ENCODE results near the gene MAPKAPK3. TPM values are rescaled to one million over a fixed set of nuclear protein-coding genes. Genes with fewer than 3 reads are reported as not detected.

MAPKAPK3 gene
- total and polyA plus RNA-seq, 5 donors from 2014 or later, result 42.9 to 52.9 (median 48.9) TPM

- H3K27me3 ChIP-seq (ENCODE audit: control insufficient read depth, insufficient read depth, low read length), result no peaks in the 10 kb centered on the region
- no peaks in the 10 kb centered on the region for H3K9me3 ChIP-seq (ENCODE audit: control insufficient read depth in 2 of 2, low read length in 2 of 2)
- H3K4me1 ChIP-seq (ENCODE audit: control insufficient read depth, insufficient read depth, low read length, poor library complexity, severe bottlenecking), result peaks cover 93% of the 10 kb centered on the region
- H3K4me3 ChIP-seq (ENCODE audit: low read depth, low read length), result no peak overlapping the region
- DNase-seq (peak in 1 of 3 donors; percentile 12), ATAC-seq (ENCODE audit: low read depth in 2 of 2) (no peak)
- peak overlapping the region in 3 of 4 donors; percentile 48 for H3K4me3 Mint-ChIP-seq
- peaks cover 15 to 96% (median 70%) of the 10 kb centered on the region in 4 donors for H3K4me1 Mint-ChIP-seq
- peaks cover 22% of the 10 kb centered on the region for H3K36me3 Mint-ChIP-seq
- H3K27ac Mint-ChIP-seq, result peak overlapping the region in 2 of 3 donors; percentile 71 to 84
- peaks cover 11% of the 10 kb centered on the region for H3K36me3 ChIP-seq (ENCODE audit: control insufficient read depth, insufficient read depth, low read length)
- no peaks in the 10 kb centered on the region for H3K9me3 Mint-ChIP-seq
- no peaks in the 10 kb centered on the region for H3K27me3 Mint-ChIP-seq
- H3K27ac ChIP-seq (ENCODE audit: insufficient read depth, low read length, poor library complexity, severe bottlenecking), result no peak overlapping the region
These were observed 9.4 kb downstream of the MAPKAPK3 start for GRCh38 chr3:50626401-50626800.

DNA sequence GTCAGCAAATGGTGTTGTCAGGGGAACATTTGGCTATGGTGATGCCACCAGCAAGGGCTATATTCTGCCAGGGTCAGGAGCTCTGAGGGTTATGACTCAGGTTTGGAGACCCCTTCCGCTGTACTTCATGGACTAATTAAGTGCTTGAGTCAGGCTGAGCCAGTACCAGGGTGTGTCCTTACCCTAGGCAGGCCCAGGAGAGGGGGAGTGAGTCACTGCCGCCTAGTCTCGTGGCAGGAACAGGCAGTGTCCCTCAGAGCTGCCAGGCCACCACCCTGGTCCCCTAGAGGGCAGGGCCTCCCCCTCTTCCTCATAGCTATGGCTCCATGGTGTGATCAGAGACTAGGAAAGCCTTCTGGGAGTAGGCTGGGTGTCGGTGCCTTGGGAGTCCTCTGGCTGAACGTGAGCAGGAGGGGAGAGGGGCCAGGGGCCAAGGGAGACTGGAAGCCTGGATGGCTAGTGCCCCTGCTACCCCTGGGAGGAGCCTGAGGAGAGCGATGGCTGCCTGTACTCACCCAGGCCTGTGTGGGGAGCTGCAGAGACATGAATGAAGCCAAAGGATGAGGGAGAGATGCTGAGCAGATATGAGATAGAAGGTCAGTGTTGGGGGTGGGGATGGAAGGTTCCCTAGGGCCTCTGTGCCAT lies 10.6 kb downstream of the MAPKAPK3 start:
- H3K4me3 ChIP-seq (ENCODE audit: low read depth, low read length), result no peak overlapping the region
- Mint-ChIP-seq H3K36me3 (peaks cover 18% of the 10 kb centered on the region), H3K4me1 (peaks cover 21 to 97% (median 77%) of the 10 kb centered on the region in 4 donors), H3K27me3 (no peaks in the 10 kb centered on the region), H3K27ac (peak overlapping the region; percentile 35 to 83 (median 81)), H3K4me3 (peak overlapping the region in 3 of 4 donors; percentile 19 to 86 (median 24)), H3K9me3 (no peaks in the 10 kb centered on the region)
- peaks cover 96% of the 10 kb centered on the region for H3K4me1 ChIP-seq (ENCODE audit: control insufficient read depth, insufficient read depth, low read length, poor library complexity, severe bottlenecking)
- ATAC-seq (ENCODE audit: low read depth in 2 of 2), result peak in 1 of 2 donors; percentile 43
- DNase-seq, result no peak
- H3K36me3 ChIP-seq (ENCODE audit: control insufficient read depth, insufficient read depth, low read length), result peaks cover 6% of the 10 kb centered on the region
- no peak overlapping the region for H3K27ac ChIP-seq (ENCODE audit: insufficient read depth, low read length, poor library complexity, severe bottlenecking)
- no peaks in the 10 kb centered on the region for H3K27me3 ChIP-seq (ENCODE audit: control insufficient read depth, insufficient read depth, low read length)
- H3K9me3 ChIP-seq (ENCODE audit: control insufficient read depth in 2 of 2, low read length in 2 of 2), result no peaks in the 10 kb centered on the region

DNA sequence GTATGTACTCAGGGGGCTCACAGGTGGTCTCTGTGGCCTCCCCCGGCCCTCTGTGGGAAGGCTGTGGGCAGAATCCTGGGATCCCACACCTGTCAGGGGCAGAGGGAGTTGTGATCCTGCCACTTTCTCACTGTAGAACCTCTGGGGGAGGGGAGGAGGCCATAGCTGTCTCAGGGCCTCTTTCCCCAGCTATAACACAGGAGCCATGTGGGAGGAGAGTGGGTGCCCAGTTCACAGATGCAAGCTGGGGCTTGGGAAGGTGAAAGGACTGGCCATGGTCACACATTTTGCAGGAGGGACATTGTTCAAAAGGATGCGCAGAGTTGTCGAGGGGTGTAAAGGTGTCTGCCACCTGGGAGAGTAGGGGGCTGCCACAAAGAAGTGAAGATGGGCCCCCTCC lies 11.7 kb downstream of the MAPKAPK3 start:
- Histone ChIP-seq H3K27ac (ENCODE audit: insufficient read depth, low read length, poor library complexity, severe bottlenecking) (no peak overlapping the region), H3K9me3 (ENCODE audit: control insufficient read depth in 2 of 2, low read length in 2 of 2) (no peaks in the 10 kb centered on the region), H3K4me1 (ENCODE audit: control insufficient read depth, insufficient read depth, low read length, poor library complexity, severe bottlenecking) (peaks cover 93% of the 10 kb centered on the region), H3K27me3 (ENCODE audit: control insufficient read depth, insufficient read depth, low read length) (no peaks in the 10 kb centered on the region), H3K4me3 (ENCODE audit: low read depth, low read length) (no peak overlapping the region), H3K36me3 (ENCODE audit: control insufficient read depth, insufficient read depth, low read length) (peaks cover 2% of the 10 kb centered on the region)
- Mint-ChIP-seq H3K27me3 (no peaks in the 10 kb centered on the region), H3K9me3 (no peaks in the 10 kb centered on the region), H3K36me3 (peaks cover 19% of the 10 kb centered on the region), H3K4me3 (no peak overlapping the region), H3K4me1 (peaks cover 30 to 97% (median 78%) of the 10 kb centered on the region in 4 donors), H3K27ac (peak overlapping the region in 2 of 3 donors; percentile 54 to 83)
- DNase-seq (no peak), ATAC-seq (ENCODE audit: low read depth in 2 of 2) (no peak)

- no peaks in the 10 kb centered on the region for H3K27me3 Mint-ChIP-seq
- H3K9me3 Mint-ChIP-seq, result no peaks in the 10 kb centered on the region
- peak overlapping the region in 2 of 4 donors; percentile 19 to 31 for H3K4me3 Mint-ChIP-seq
- H3K27ac Mint-ChIP-seq, result peak overlapping the region in 2 of 3 donors; percentile 81 to 92
- H3K9me3 ChIP-seq (ENCODE audit: control insufficient read depth in 2 of 2, low read length in 2 of 2), result no peaks in the 10 kb centered on the region
- peaks cover 2% of the 10 kb centered on the region for H3K36me3 ChIP-seq (ENCODE audit: control insufficient read depth, insufficient read depth, low read length)
- no peak overlapping the region for H3K4me3 ChIP-seq (ENCODE audit: low read depth, low read length)
- peaks cover 81% of the 10 kb centered on the region for H3K4me1 ChIP-seq (ENCODE audit: control insufficient read depth, insufficient read depth, low read length, poor library complexity, severe bottlenecking)
- H3K27me3 ChIP-seq (ENCODE audit: control insufficient read depth, insufficient read depth, low read length), result no peaks in the 10 kb centered on the region
- DNase-seq, result no peak
- H3K27ac ChIP-seq (ENCODE audit: insufficient read depth, low read length, poor library complexity, severe bottlenecking), result peak overlapping the region; percentile 34
- peaks cover 26 to 92% (median 69%) of the 10 kb centered on the region in 4 donors for H3K4me1 Mint-ChIP-seq
- ATAC-seq (ENCODE audit: low read depth in 2 of 2), result no peak
- H3K36me3 Mint-ChIP-seq, result peaks cover 17% of the 10 kb centered on the region
These were observed 13.4 kb downstream of the MAPKAPK3 start for GRCh38 chr3:50630394-50630793.

GRCh38 chr3:50630877-50631276 lies 13.9 kb downstream of the MAPKAPK3 start:
- Mint-ChIP-seq H3K36me3 (peaks cover 17% of the 10 kb centered on the region), H3K9me3 (no peaks in the 10 kb centered on the region), H3K27me3 (no peaks in the 10 kb centered on the region), H3K27ac (peak overlapping the region; percentile 66 to 92 (median 81)), H3K4me3 (no peak overlapping the region), H3K4me1 (peaks cover 26 to 92% (median 69%) of the 10 kb centered on the region in 4 donors)
- Histone ChIP-seq H3K4me3 (ENCODE audit: low read depth, low read length) (no peak overlapping the region), H3K36me3 (ENCODE audit: control insufficient read depth, insufficient read depth, low read length) (peaks cover 2% of the 10 kb centered on the region), H3K4me1 (ENCODE audit: control insufficient read depth, insufficient read depth, low read length, poor library complexity, severe bottlenecking) (peaks cover 79% of the 10 kb centered on the region), H3K27me3 (ENCODE audit: control insufficient read depth, insufficient read depth, low read length) (no peaks in the 10 kb centered on the region), H3K9me3 (ENCODE audit: control insufficient read depth in 2 of 2, low read length in 2 of 2) (no peaks in the 10 kb centered on the region), H3K27ac (ENCODE audit: insufficient read depth, low read length, poor library complexity, severe bottlenecking) (no peak overlapping the region)
- no peak for DNase-seq
- ATAC-seq (ENCODE audit: low read depth in 2 of 2), result no peak

DNA sequence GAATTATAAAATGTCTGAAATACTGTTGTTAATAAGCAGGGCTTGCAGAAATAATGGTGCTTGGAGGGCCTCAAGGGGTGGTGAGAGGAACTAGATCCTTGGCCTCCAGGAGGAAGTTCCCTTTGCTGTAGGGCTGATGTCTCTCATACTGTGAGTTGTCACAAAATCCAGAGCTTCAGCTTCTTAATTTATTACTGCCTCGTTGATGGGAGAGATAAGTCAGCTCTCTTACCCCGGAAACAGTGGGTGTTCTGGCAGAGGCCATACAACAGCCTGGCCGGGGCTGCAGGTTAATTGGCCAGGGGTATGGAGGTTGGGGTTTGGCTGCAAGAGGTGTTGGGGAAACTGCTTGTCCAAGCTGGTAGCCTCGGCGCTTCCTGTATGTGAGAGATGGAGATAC lies 15.5 kb downstream of the MAPKAPK3 start:
- H3K27me3 ChIP-seq (ENCODE audit: control insufficient read depth, insufficient read depth, low read length), result no peaks in the 10 kb centered on the region
- Mint-ChIP-seq H3K4me3 (peak overlapping the region; percentile 35 to 73 (median 61)), H3K4me1 (peaks cover 33 to 92% (median 71%) of the 10 kb centered on the region in 4 donors), H3K27me3 (no peaks in the 10 kb centered on the region), H3K27ac (peak overlapping the region; percentile 81 to 92 (median 89)), H3K9me3 (no peaks in the 10 kb centered on the region), H3K36me3 (peaks cover 17% of the 10 kb centered on the region)
- H3K4me1 ChIP-seq (ENCODE audit: control insufficient read depth, insufficient read depth, low read length, poor library complexity, severe bottlenecking), result peaks cover 76% of the 10 kb centered on the region
- ATAC-seq (ENCODE audit: low read depth in 2 of 2) (peak; percentile 25 to 46), DNase-seq (no peak)
- no peaks in the 10 kb centered on the region for H3K9me3 ChIP-seq (ENCODE audit: control insufficient read depth in 2 of 2, low read length in 2 of 2)
- peak overlapping the region; percentile 7 for H3K4me3 ChIP-seq (ENCODE audit: low read depth, low read length)
- H3K27ac ChIP-seq (ENCODE audit: insufficient read depth, low read length, poor library complexity, severe bottlenecking), result no peak overlapping the region
- H3K36me3 ChIP-seq (ENCODE audit: control insufficient read depth, insufficient read depth, low read length), result peaks cover 2% of the 10 kb centered on the region

DNA sequence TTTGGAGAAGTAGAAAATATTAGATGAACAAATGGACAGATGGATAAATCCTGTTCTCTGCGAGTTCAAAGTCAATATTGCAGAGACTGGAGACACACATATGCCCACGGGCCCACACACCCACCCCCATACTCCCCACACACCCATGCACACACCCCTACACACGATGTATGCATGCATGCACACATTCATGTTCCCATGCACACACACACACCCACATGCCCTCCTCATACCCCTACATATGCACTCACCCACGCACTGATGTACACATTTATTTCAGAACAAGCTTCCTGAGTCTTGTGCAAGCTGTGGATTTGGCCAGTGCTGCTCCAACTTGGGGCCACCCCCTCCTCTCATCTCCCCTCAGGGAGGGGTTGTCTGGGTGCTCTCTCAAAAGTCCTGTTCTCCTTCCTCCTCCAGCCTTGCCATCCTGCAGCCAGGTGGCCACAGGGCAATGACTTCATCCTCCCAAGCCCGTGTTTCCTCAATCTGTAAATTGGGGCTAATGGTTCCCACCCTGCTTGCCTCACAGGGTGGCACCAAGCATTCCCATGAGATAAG lies 16.4 kb downstream of the MAPKAPK3 start:
- Mint-ChIP-seq H3K27ac (peak overlapping the region in 2 of 3 donors; percentile 74 to 89), H3K27me3 (no peaks in the 10 kb centered on the region), H3K36me3 (peaks cover 11% of the 10 kb centered on the region), H3K4me1 (peaks cover 33 to 91% (median 72%) of the 10 kb centered on the region in 4 donors), H3K4me3 (peak overlapping the region in 2 of 4 donors; percentile 47 to 64), H3K9me3 (no peaks in the 10 kb centered on the region)
- H3K27me3 ChIP-seq (ENCODE audit: control insufficient read depth, insufficient read depth, low read length), result no peaks in the 10 kb centered on the region
- H3K4me3 ChIP-seq (ENCODE audit: low read depth, low read length), result no peak overlapping the region
- peaks cover 76% of the 10 kb centered on the region for H3K4me1 ChIP-seq (ENCODE audit: control insufficient read depth, insufficient read depth, low read length, poor library complexity, severe bottlenecking)
- no peaks in the 10 kb centered on the region for H3K9me3 ChIP-seq (ENCODE audit: control insufficient read depth in 2 of 2, low read length in 2 of 2)
- ATAC-seq (ENCODE audit: low read depth in 2 of 2), result peak in 1 of 2 donors; percentile 17
- H3K36me3 ChIP-seq (ENCODE audit: control insufficient read depth, insufficient read depth, low read length), result peaks cover 2% of the 10 kb centered on the region
- H3K27ac ChIP-seq (ENCODE audit: insufficient read depth, low read length, poor library complexity, severe bottlenecking), result no peak overlapping the region
- no peak for DNase-seq
